Lower lobe of right lung (tissue), 2 donors: ENCODE results near the gene C2orf80. TPM values are rescaled to one million over a fixed set of nuclear protein-coding genes. Genes with fewer than 3 reads are reported as not detected.
"Not testable (repeated sequence)": the region's sequence is repeated elsewhere in the genome, so short reads cannot be mapped to it uniquely, and the experiment has no call there.

Experiments used
- ATAC-seq, 2 donors: fragments of 200-7000 bp; cut with Tn5 transposase; one replicate each; pipeline ENCODE4 v1.9.1; 2020 to 2022; ENCODE audit warnings: mild to moderate bottlenecking in 2 of 2, moderate library complexity in 2 of 2
- DNase-seq: peaks from one replicate; pipeline ENCODE4 v3.0.0-alpha.2; 2020
- H3K27ac ChIP-seq: fragments of 200-600 bp; one replicate; pipeline ENCODE4 v1.8.0; 2022
- H3K27me3 ChIP-seq: fragments of 200-600 bp; one replicate; pipeline ENCODE4 v1.8.0; 2022; ENCODE audit warnings: low read depth
- H3K36me3 ChIP-seq: fragments of 200-600 bp; one replicate; pipeline ENCODE4 v1.8.0; 2022; ENCODE audit warnings: mild to moderate bottlenecking
- H3K4me1 ChIP-seq: fragments of 200-600 bp; one replicate; pipeline ENCODE4 v1.8.0; 2022
- H3K4me3 ChIP-seq: fragments of 200-600 bp; one replicate; pipeline ENCODE4 v1.8.0; 2022; ENCODE audit warnings: mild to moderate bottlenecking
- H3K9me3 ChIP-seq: fragments of 200-600 bp; one replicate; pipeline ENCODE4 v1.8.0; 2022
- CTCF ChIP-seq: fragments of 200-600 bp; IDR thresholded peaks from one replicate; pipeline ENCODE4 v1.8.0; 2022; ENCODE audit warnings: antibody characterized with exemption, mild to moderate bottlenecking
- intact Hi-C: fragments of 100-400 bp; cut with DNase I; formaldehyde crosslinking; loops from one replicate; pipeline ENCODE4 v1.11.0; 2022
- total RNA-seq: library from RNA; stranded (reverse); fragmentation: NEBNext Ultra II Directional; extraction: Animal tissue kit (Norgen Biotek cat#: 25700); gene quantifications from one replicate; pipeline ENCODE4 v1.2.1, GENCODE V29; 2021
- donor health status: DM: no; HTN: yes; CAD: no; lungs with severe emphysema.

The C2orf80 gene
- total RNA-seq, 1 donor from 2014 or later, result not detected

GRCh38 chr2:208129744-208130711 lies 59.8 kb downstream of the C2orf80 start, which contains the start of gene CRYGC:
TSS of gene CRYGC (minus strand) at chr2:208129828. CDS start at chr2:208129792, 36 bp downstream.
- ATAC-seq (no peak), DNase-seq (no peak)
- H3K9me3 ChIP-seq, result no peaks in the 10 kb centered on the region
- intact Hi-C loops, result no loop called here
- H3K36me3 ChIP-seq, result no peaks in the 10 kb centered on the region
- TF ChIP-seq CTCF, result no peak
- no peaks in the 10 kb centered on the region for H3K27me3 ChIP-seq
- H3K27ac ChIP-seq, result no peak within 1 kb of the TSS
- no peaks in the 10 kb centered on the region for H3K4me1 ChIP-seq
- H3K4me3 ChIP-seq, result no peak within 1 kb of the TSS

GRCh38 chr2:208128136-208128535 lies 61.7 kb downstream of the C2orf80 start:
- intact Hi-C loops, result no loop called here
- H3K4me3 ChIP-seq, result no peak overlapping the region
- no peaks in the 10 kb centered on the region for H3K36me3 ChIP-seq
- no peaks in the 10 kb centered on the region for H3K4me1 ChIP-seq
- ATAC-seq (no peak), DNase-seq (no peak)
- no peak for TF ChIP-seq CTCF
- no peaks in the 10 kb centered on the region for H3K9me3 ChIP-seq
- H3K27ac ChIP-seq, result no peak overlapping the region
- H3K27me3 ChIP-seq, result peaks cover 16% of the 10 kb centered on the region

- Histone ChIP-seq H3K36me3 (no peaks in the 10 kb centered on the region), H3K4me3 (no peak overlapping the region), H3K27ac (no peak overlapping the region), H3K9me3 (no peaks in the 10 kb centered on the region), H3K27me3 (peaks cover 16% of the 10 kb centered on the region), H3K4me1 (no peaks in the 10 kb centered on the region)
- DNase-seq (no peak), ATAC-seq (no peak)
- no peak for TF ChIP-seq CTCF
- intact Hi-C loops, result no loop called here
Measured at GRCh38 chr2:208127090-208127489, 62.7 kb downstream of the C2orf80 start.

GRCh38 chr2:208125251-208125650 lies 64.6 kb downstream of the C2orf80 start:
- intact Hi-C loops, result no loop called here
- TF ChIP-seq CTCF, result no peak
- no peaks in the 10 kb centered on the region for H3K9me3 ChIP-seq
- no peak overlapping the region for H3K4me3 ChIP-seq
- H3K27ac ChIP-seq, result no peak overlapping the region
- H3K36me3 ChIP-seq, result no peaks in the 10 kb centered on the region
- DNase-seq (no peak), ATAC-seq (no peak)
- peaks cover 16% of the 10 kb centered on the region for H3K27me3 ChIP-seq
- H3K4me1 ChIP-seq, result no peaks in the 10 kb centered on the region

GRCh38 chr2:208124013-208124715 lies 65.7 kb downstream of the C2orf80 start, which contains the start of gene CRYGD:
TSS of gene CRYGD (minus strand) at chr2:208124524. CDS start at chr2:208124473, 51 bp downstream.
- peak; percentile 57 to 62 for ATAC-seq
- intact Hi-C loops, result not testable (repeated sequence)
- peak within 1 kb of the TSS; percentile 33 for H3K4me3 ChIP-seq

More at GRCh38 chr2:208124013-208124715, 65.7 kb downstream of the C2orf80 start, which contains the start of gene CRYGD:
- not testable (repeated sequence) for H3K36me3 ChIP-seq, H3K27ac ChIP-seq, H3K4me1 ChIP-seq, H3K9me3 ChIP-seq, DNase-seq
- H3K27me3 ChIP-seq, result peaks cover 16% of the 10 kb centered on the region
